LNCAP (cell line): ENCODE results near the gene MPO.

ENCODE experiments used
- TF ChIP-seq, protein P1 (sequence below): fragments of 450-650 bp; IDR thresholded peaks from 2 replicates; pipeline ENCODE4 v1.5.1; 2017; ENCODE audit warnings: mild to moderate bottlenecking

Gene MPO

DNA sequence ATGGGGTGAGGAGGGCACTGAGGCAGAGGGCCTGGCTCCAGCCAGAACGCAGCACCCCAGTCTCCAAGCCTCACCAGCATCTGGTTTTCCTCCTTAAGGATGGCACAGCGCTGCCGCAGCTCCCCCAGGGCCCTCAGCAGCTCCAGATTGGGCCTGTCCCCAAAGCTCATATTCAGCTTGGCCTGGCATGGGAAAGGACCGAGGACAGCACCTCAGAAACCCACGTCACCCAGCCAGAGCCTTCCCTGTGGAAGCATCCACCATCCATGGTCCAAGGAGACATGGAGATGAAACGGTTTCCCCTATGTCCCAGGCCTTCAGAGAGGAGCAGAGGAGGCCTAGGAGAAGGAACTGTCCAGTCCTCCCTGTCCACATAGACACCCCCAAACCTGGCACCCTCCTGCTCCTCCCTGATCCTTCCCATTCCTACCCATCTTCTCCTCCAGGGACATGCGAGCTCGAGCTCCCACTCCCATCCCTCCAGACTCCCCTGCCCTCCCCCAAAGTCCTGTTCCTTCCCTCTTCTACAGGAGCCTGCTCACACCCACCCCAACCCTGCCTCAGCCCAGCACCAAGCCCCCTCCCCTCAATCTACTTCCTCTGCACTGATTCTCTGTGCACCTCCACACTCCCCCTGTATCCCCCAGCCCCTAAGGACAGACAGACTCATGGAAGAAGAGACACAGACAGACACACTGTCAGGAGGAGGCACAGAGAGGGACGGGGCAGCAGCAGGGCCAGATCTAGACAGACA is 46.1 kb upstream of the MPO start:
- TF ChIP-seq, protein P1, sequence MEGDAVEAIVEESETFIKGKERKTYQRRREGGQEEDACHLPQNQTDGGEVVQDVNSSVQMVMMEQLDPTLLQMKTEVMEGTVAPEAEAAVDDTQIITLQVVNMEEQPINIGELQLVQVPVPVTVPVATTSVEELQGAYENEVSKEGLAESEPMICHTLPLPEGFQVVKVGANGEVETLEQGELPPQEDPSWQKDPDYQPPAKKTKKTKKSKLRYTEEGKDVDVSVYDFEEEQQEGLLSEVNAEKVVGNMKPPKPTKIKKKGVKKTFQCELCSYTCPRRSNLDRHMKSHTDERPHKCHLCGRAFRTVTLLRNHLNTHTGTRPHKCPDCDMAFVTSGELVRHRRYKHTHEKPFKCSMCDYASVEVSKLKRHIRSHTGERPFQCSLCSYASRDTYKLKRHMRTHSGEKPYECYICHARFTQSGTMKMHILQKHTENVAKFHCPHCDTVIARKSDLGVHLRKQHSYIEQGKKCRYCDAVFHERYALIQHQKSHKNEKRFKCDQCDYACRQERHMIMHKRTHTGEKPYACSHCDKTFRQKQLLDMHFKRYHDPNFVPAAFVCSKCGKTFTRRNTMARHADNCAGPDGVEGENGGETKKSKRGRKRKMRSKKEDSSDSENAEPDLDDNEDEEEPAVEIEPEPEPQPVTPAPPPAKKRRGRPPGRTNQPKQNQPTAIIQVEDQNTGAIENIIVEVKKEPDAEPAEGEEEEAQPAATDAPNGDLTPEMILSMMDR: no peak

DNA sequence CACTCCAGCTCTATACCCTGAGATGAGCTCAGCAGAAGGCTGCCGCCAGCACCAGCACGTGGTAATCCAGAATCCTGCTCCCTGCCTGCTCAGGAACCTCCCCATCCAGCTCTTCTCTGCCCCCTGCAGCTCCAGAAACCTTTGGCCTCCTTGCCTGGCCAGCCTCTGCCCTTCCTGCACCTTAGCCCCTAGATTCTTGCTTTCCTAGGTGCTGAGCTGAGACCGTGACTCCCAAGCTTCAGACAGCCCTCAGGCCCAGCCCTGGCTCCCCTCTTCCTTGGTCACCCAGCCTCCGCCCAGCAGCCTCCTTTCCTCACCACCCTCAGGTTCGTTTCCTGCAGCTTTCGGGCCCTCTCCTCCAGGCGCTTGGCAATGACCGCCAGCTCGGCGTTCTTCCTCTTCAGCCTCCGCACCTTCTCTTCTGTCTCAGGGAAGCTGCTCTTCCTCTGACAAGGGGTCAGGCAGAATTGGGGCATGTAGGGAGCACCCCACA is 45.3 kb upstream of the MPO start:
- TF ChIP-seq, protein P1: no peak

DNA sequence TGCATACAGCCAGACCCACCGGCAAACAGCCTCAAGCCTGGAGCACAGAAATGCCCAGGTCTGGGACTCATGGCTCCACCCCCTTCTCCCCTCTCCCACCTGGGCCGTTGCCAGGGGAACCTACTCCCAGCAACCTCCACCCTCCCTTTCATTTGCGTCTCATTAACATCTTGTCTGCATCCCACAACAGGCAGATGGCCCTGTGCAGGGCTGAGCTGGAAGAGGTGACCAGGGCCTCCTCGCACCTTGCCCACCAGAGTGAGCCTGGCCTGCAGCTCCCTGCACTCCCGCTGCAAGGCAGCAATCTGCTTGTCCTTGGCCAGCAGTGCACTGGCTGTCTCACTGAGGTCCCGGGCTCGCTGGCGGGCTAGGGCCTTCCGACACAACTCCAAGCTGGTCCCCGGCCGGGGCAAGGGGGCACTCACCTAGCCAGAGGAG is 44.6 kb upstream of the MPO start:
- TF ChIP-seq, protein P1: no peak

DNA sequence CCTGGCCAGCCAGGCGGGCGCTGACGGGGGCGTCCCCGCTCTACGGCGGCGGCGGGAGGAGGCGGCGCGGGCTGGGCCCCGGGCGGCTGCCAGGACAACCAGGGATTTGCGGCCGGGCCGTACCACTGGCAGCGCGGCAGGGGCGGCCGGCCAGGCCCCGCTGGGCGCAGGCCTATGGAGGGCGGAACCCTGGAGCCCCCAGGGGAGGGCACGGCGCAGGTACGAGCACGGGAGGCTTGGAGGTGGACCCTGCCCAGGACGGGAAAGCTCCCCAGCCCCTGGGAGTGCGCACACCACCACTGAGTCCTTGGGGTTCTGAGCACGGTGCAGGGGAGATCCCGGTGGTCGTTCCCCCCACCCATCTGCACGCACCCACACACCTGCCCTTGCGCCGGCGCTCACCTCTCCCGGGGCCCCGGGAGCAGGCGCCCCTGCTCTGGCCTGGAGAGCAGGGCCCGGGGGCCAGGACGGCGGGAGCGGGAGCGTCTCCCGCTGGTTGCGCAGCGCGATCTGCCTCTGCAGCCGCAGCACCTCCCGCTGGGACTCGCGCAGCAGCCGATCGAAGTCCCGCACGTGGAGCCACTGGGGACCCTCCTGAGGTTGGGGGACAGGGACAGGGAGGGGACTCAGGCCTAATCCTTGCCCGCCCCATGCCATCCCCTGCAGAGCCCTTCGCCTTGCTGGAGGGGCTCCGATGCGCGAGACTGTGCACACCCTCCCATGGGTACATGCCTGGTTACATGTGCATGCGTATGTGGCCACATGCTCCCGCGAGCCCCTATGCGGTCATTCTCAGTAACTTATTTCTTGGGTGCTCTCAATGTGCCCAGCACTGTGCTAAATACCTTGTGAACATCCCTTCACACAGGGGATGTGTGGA is 43.9 kb upstream of the MPO start:
- TF ChIP-seq, protein P1: no peak

DNA sequence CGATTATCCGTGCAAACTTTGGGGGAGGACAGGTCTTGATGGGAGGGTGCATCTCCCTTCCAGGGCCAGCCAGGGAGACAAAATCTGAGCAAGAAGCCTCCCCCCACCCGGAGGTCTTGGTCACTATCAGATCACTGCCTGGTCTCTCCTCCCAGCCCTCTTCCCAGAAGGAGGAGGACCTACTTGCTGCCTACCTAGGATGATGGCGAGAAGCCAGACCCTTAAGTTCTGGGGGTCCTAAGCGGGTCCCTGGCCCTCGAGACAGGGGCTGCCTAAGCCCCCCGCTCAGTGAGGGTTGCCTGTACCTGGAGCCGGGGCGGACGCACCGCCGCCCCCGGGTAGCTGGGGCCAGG is 43.3 kb upstream of the MPO start:
- TF ChIP-seq, protein P1: no peak

DNA sequence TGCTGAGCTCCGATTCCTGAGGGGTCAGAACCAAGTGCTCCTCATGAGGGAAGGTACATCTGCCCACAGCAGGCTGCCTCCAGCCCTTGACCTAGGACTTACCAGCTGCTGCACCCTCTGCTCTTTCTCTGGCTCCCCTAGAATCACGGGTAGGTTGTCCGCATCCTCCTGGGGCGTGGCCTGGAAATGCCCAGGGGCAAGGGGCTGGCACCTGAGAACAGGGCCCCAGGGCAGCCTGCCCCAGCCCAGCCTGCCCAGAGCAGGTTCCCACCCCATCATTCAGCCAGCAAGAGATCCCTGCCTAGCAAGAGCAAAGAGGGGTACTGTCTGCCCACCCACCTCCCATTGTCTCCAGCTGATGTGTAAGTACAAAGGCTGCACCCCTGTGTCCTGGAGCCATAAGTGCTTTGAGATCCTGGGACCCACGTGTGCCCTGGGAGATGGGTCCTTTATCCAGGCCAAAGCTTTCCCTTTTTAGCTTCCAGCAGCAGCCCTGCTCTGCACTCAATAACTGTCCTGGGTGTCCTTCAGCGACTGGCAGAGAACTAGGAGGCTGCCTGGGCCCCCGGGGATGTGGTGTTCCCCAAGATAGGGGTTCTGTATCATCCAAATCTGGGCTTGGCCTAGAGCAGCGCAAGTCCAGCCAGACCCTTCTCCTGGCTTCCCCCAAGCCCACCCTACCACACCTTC is 42.8 kb upstream of the MPO start:
- TF ChIP-seq, protein P1: no peak

DNA sequence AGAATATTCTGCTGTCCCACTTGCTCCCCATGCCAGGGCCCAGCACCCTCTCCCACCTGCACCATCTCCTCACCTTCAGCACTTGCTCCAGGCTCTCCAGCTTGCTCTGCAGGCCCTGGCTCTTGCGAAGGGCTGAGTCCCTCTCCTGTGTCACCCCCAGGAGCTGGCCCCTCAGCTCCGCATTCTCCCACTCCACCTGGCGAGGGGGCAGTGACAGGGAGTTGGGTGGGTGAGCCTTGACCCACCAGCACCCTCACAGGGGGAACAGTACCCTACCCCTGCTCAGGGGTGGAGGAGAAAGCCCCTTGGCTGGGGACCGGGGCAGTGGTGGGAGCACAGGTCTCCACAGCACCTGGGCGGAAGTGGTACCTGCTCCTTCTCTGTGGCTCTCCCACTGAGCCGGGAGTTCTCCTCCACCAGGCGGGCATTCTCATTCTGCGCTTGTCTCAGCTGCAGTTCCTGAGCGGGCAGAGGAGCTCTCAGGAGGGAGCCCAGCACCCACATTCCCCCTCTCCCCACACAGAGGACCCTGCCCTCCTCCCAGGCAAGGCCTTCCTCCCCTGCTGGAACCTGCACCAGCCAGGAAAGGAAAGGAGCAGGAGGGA is 41.9 kb upstream of the MPO start:
- TF ChIP-seq, protein P1: no peak
